Esophagus squamous epithelium (tissue), 5 donors: ENCODE data around the gene ZFPM1. TPM values are rescaled to one million over a fixed set of nuclear protein-coding genes. Genes with fewer than 3 reads are reported as not detected.

Source experiments
- DNase-seq: peaks from one replicate; lab custom pipeline; 2025; lab: John Stamatoyannopoulos, UW
- H3K27ac ChIP-seq, 4 donors: fragments of 200-600 bp; sonication (generic); one replicate each; pipeline ENCODE4 v1.5.1; 2016 to 2019; ENCODE audit warnings: mild to moderate bottlenecking in 1 of 4
- H3K27me3 ChIP-seq, 4 donors: fragments of 200-600 bp; sonication (generic); 1 replicate in 3 of 4; 2 replicates in 1 of 4; pipeline versions ENCODE4 v1.5.1 to v1.6.0; 2017 to 2021; ENCODE audit warnings: antibody characterized with exemption in 1 of 4
- H3K36me3 ChIP-seq, 3 donors: fragments of 200-600 bp; sonication (generic); one replicate each; pipeline ENCODE4 v1.5.1; 2016 to 2019
- H3K4me1 ChIP-seq, 3 donors: fragments of 200-600 bp; sonication (generic); one replicate each; pipeline ENCODE4 v1.5.1; 2017 to 2019
- H3K4me3 ChIP-seq, 4 donors: fragments of 200-600 bp; sonication (generic); 1 replicate in 3 of 4; 2 replicates in 1 of 4; pipeline ENCODE4 v1.5.1; 2016 to 2019; ENCODE audit warnings: mild to moderate bottlenecking in 2 of 4, moderate library complexity in 1 of 4
- H3K9me3 ChIP-seq, 3 donors: fragments of 200-600 bp; sonication (generic); one replicate each; pipeline ENCODE4 v1.5.1; 2016 to 2019
- CTCF ChIP-seq, 6 experiments: fragments of 450-650 bp in 4 of 6; fragments of 200-600 bp in 2 of 6; sonication (generic) in 2 of 6; IDR thresholded peaks; one replicate each; pipeline ENCODE4 v1.5.1; 2016 to 2019; ENCODE audit warnings: antibody characterized with exemption in 6 of 6, mild to moderate bottlenecking in 4 of 6, moderate library complexity in 4 of 6
- POLR2A ChIP-seq, 4 donors: fragments of 450-650 bp; IDR thresholded peaks; one replicate each; pipeline ENCODE4 v1.6.1; 2017; ENCODE audit warnings: antibody characterized with exemption in 4 of 4, mild to moderate bottlenecking in 4 of 4, moderate library complexity in 3 of 4
- WGBS, 2 donors: methylation state at CpG; one replicate each; pipeline ENCODE4 v1.1.5; 2018; 5-methylcytosine and 5-hydroxymethylcytosine counted together
- intact Hi-C: fragments of 100-400 bp; cut with DNase I; formaldehyde crosslinking; loops from one replicate; pipeline ENCODE4 v1.15.0; 2022
- total RNA-seq, 4 donors: library from RNA; depleted of rRNA; stranded (reverse); fragments of >200 nt; gene quantifications; one replicate each; pipeline ENCODE4 v1.1.0, GENCODE V29; 2016
- donor health status: DM: yes; HTN: yes; CAD: no.

The ZFPM1 gene
- total RNA-seq, 4 donors from 2014 or later, result 0.67 to 1.7 (median 1.2) TPM

GRCh38 chr16:88500255-88500661 lies 47.2 kb downstream of the ZFPM1 start:
- no peaks in the 10 kb centered on the region for H3K36me3 ChIP-seq
- H3K27ac ChIP-seq, result no peak overlapping the region
- no peaks in the 10 kb centered on the region for H3K9me3 ChIP-seq
- no peak overlapping the region for H3K4me3 ChIP-seq
- no peak for TF ChIP-seq CTCF (IDR thresholded peaks at IDR 0.05)
- TF ChIP-seq POLR2A (IDR thresholded peaks at IDR 0.05), result no peak
- no peaks in the 10 kb centered on the region for H3K27me3 ChIP-seq
- peaks cover 0 to 11% (median 0%) of the 10 kb centered on the region in 3 donors for H3K4me1 ChIP-seq
- intact Hi-C loops, result no loop called here
- WGBS, 2 donors, result 88 to 96% methylated on average over 5 to 8 of the region's 17 CpGs
- DNase-seq, result no peak

- WGBS, 2 donors, result 80 to 88% methylated on average over 2 to 7 of the region's 15 CpGs
- no peak for TF ChIP-seq POLR2A (IDR thresholded peaks at IDR 0.05)
- no peak for TF ChIP-seq CTCF (IDR thresholded peaks at IDR 0.05)
- Histone ChIP-seq H3K4me3 (no peak overlapping the region), H3K27ac (no peak overlapping the region), H3K27me3 (no peaks in the 10 kb centered on the region), H3K4me1 (peaks cover 0 to 11% (median 0%) of the 10 kb centered on the region in 3 donors), H3K36me3 (no peaks in the 10 kb centered on the region), H3K9me3 (no peaks in the 10 kb centered on the region)
- DNase-seq, result no peak
- intact Hi-C loops, result no loop called here
Measured at GRCh38 chr16:88502371-88502770, 49.3 kb downstream of the ZFPM1 start.

DNA sequence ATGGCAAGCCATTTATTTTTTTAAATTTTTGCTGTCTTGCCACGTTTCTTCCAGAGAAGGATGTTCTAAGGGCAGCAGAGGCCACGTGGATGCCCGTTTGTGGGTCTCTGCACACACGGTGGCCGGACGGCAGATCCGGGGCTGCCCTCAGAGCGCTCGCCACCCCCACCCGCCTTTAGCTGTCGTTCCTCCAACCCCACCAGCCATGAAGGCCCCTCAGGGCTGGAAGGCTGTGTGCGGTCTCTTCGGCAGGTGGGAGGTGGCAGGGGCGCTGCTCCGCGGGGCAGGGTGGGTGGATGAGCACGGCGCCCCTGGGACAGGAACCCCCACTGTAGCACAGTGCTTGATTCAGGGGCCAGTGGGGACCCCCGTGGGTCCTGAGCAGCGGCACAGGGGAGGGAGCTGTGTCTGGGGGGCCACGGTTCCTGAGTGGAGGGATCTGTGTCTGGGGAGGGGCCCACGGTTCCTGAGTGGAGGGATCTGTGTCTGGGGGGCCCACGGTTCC lies 49.7 kb downstream of the ZFPM1 start:
- WGBS, 2 donors, result 79 to 93% methylated on average over 6 of the region's 23 CpGs
- Histone ChIP-seq H3K27ac (no peak overlapping the region), H3K9me3 (no peaks in the 10 kb centered on the region), H3K4me1 (peaks cover 0 to 11% (median 0%) of the 10 kb centered on the region in 3 donors), H3K4me3 (no peak overlapping the region), H3K36me3 (no peaks in the 10 kb centered on the region), H3K27me3 (no peaks in the 10 kb centered on the region)
- intact Hi-C loops, result no loop called here
- no peak for TF ChIP-seq POLR2A (IDR thresholded peaks at IDR 0.05)
- no peak for TF ChIP-seq CTCF (IDR thresholded peaks at IDR 0.05)
- no peak for DNase-seq

DNA sequence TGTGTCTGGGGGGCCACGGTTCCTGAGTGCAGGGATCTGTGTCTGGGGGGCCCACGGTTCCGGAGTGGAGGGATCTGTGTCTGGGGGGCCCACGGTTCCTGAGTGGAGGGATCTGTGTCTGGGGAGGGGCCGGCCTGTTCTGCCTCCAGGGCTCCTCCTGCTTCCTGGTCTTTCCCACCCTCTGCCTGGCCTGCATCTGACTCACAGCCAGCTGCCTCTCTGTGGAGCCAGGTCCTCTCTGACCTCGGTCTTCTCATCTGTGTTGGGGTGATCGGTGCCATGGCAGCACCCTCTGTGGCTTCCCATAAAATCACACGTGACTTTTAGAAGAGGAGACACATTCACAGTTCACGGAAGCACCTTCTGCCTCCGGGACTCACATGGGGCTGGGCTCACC lies 50.3 kb downstream of the ZFPM1 start:
- H3K36me3 ChIP-seq, result no peaks in the 10 kb centered on the region
- H3K4me1 ChIP-seq, result peaks cover 0 to 11% (median 0%) of the 10 kb centered on the region in 3 donors
- H3K27me3 ChIP-seq, result no peaks in the 10 kb centered on the region
- no CpG with 5 or more reads among the region's 10 CpGs for WGBS, 2 donors
- DNase-seq, result no peak
- TF ChIP-seq POLR2A (IDR thresholded peaks at IDR 0.05) (no peak), CTCF (IDR thresholded peaks at IDR 0.05) (no peak)
- H3K4me3 ChIP-seq, result no peak overlapping the region
- intact Hi-C loops, result no loop called here
- H3K27ac ChIP-seq, result no peak overlapping the region
- no peaks in the 10 kb centered on the region for H3K9me3 ChIP-seq

GRCh38 chr16:88503771-88504488 lies 50.9 kb downstream of the ZFPM1 start:
- no peak for TF ChIP-seq POLR2A (IDR thresholded peaks at IDR 0.05)
- TF ChIP-seq CTCF (IDR thresholded peaks at IDR 0.05), result no peak
- WGBS, 2 donors, result 88 to 92% methylated on average over 4 to 6 of the region's 13 CpGs
- peaks cover 0 to 15% (median 0%) of the 10 kb centered on the region in 3 donors for H3K4me1 ChIP-seq
- H3K27me3 ChIP-seq, result no peaks in the 10 kb centered on the region
- no peak overlapping the region for H3K27ac ChIP-seq
- no peak for DNase-seq
- H3K36me3 ChIP-seq, result no peaks in the 10 kb centered on the region
- intact Hi-C loops, result no loop called here
- H3K4me3 ChIP-seq, result no peak overlapping the region
- H3K9me3 ChIP-seq, result no peaks in the 10 kb centered on the region
